ENCODE data around the gene ITPR1.

Gene ITPR1

DNA sequence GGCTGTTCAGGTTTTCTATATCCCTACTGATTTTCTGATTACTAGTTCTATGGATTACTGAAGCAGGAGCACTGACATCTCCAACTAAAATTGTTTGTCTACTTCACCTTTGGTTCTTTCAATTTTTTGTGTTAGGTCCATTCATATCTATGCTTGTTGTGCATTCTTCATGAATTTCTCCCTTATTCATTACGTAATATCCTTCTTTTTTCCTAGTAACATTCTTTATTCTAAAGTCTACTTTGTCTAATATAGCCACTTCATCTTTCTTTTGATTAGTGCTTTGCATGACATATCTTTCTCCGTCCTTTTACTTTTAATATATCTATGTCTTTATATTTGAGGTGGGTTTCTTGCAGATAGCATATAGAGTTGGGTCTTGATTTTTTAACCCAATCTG is 369.8 kb downstream of the ITPR1 start:
- TF ChIP-seq, protein P1, sequence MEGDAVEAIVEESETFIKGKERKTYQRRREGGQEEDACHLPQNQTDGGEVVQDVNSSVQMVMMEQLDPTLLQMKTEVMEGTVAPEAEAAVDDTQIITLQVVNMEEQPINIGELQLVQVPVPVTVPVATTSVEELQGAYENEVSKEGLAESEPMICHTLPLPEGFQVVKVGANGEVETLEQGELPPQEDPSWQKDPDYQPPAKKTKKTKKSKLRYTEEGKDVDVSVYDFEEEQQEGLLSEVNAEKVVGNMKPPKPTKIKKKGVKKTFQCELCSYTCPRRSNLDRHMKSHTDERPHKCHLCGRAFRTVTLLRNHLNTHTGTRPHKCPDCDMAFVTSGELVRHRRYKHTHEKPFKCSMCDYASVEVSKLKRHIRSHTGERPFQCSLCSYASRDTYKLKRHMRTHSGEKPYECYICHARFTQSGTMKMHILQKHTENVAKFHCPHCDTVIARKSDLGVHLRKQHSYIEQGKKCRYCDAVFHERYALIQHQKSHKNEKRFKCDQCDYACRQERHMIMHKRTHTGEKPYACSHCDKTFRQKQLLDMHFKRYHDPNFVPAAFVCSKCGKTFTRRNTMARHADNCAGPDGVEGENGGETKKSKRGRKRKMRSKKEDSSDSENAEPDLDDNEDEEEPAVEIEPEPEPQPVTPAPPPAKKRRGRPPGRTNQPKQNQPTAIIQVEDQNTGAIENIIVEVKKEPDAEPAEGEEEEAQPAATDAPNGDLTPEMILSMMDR (IDR thresholded peaks at IDR 0.05): no peak
- Histone ChIP-seq H3K4me3 (no peak overlapping the region), H3K27ac (no peak overlapping the region)
- no peak for DNase-seq (ENCODE audit: low spot score)

DNA sequence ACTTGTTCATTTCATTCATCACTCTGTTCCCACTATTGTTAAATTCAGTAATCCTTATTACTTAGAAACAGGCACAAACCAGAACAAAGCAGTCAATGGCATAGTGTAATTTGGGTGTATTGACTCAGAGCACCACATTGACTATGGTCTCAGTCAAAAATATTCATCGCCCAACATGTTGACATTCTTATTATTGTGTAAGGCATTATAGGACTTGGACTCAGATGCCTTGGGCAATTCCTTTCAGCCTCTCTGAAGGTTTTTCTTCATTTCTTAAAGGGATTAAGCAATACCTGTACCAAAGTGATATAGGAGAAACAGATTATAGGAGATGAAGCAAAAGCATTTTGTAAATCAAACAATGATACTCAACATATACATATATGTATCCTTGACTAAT is 371.4 kb downstream of the ITPR1 start:
- Histone ChIP-seq H3K27ac (no peak overlapping the region), H3K4me3 (no peak overlapping the region)
- no peak for DNase-seq (ENCODE audit: low spot score)
- TF ChIP-seq, protein P1 (IDR thresholded peaks at IDR 0.05): no peak

- H3K27ac ChIP-seq: no peak overlapping the region
- TF ChIP-seq, protein P1 (IDR thresholded peaks at IDR 0.05): no peak
- DNase-seq (ENCODE audit: low spot score): no peak
Measured at GRCh38 chr3:4865714-4866113, 372.6 kb downstream of the ITPR1 start.

DNA sequence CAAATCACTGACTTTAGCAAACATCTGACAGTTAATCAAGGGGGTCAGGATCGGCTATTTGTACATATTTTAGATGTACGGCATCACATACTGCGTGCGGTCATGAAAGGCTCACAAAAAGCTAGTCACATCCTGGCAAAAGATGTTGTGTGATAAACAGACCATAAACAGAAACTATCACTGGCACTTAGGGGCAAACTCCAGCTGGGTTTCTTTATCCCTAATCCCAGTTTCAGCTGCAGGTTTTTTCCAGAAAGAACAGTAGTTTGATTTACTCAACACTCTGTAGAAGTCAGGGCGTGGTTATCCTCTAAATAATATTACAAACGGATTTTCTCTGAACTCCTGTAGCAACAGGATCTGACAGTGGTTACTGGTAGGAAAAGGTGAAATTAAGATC is 373.7 kb downstream of the ITPR1 start:
- Histone ChIP-seq H3K4me3 (peak overlapping the region; percentile 26), H3K27ac (peak overlapping the region; percentile 92 to 98)
- TF ChIP-seq, protein P1 (IDR thresholded peaks at IDR 0.05): no peak
- DNase-seq (ENCODE audit: low spot score): no peak

More at GRCh38 chr3:4865714-4866113, 372.6 kb downstream of the ITPR1 start:
- no peak overlapping the region for H3K4me3 ChIP-seq

GRCh38 chr3:4877173-4877787 is 384.1 kb downstream of the ITPR1 start:
- no peak overlapping the region for H3K27ac ChIP-seq
- H3K4me3 ChIP-seq: no peak overlapping the region
- TF ChIP-seq, protein P1 (IDR thresholded peaks at IDR 0.05): no peak
- DNase-seq (ENCODE audit: low spot score): no peak

DNA sequence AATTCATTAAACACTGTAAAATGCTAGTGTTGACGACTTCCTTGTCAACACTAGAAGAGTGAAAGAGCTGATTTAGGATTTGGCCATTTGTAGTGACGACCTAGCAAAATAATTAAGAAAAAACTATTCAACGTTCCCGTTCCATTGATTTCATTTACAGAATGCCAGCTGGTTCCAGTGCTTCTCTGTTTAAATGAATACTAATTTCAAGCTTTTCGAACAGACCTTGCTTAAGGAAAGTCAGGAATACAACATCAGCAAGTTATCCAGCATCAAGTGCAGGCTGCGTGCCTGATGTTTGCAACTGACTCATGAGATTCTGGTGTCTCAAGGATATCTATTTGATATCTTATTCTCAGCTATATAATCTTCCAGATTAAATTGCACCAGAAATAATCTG is 387.7 kb downstream of the ITPR1 start:
- DNase-seq (ENCODE audit: low spot score): no peak
- Histone ChIP-seq H3K4me3 (no peak overlapping the region), H3K27ac (no peak overlapping the region)
- TF ChIP-seq, protein P1 (IDR thresholded peaks at IDR 0.05): no peak

- Histone ChIP-seq H3K27ac (no peak overlapping the region), H3K4me3 (no peak overlapping the region)
- TF ChIP-seq, protein P1 (IDR thresholded peaks at IDR 0.05): no peak
- no peak for DNase-seq (ENCODE audit: low spot score)
Measured at GRCh38 chr3:4882548-4882947, 389.4 kb downstream of the ITPR1 start.
